HCT116 (cell line): ENCODE measurements around the gene SMPDL3B.

ENCODE experiments used
- CBX3 ChIP-seq: IDR thresholded peaks from 2 replicates; pipeline ENCODE4 v1.6.1; 2012; ENCODE audit warnings: low read depth
- ELF1 ChIP-seq: IDR thresholded peaks from 2 replicates; pipeline ENCODE4 v1.6.1; 2012; ENCODE audit warnings: low read depth, borderline replicate concordance
- EZH2 ChIP-seq: fragments of 200-600 bp; sonication (generic); IDR thresholded peaks from 2 replicates; pipeline ENCODE4 v1.6.1; 2017; ENCODE audit warnings: antibody characterized with exemption, mixed run types
- MAX ChIP-seq: IDR thresholded peaks from 2 replicates; pipeline ENCODE4 v1.6.1; 2012
- POLR2A ChIP-seq: IDR thresholded peaks from 2 replicates; pipeline ENCODE4 v1.7.0; 2011; ENCODE audit warnings: borderline replicate concordance; ENCODE audit not compliant: insufficient read depth, insufficient read length; ENCODE audit errors: extremely low read depth
- POLR2AphosphoS5 ChIP-seq: IDR thresholded peaks from 2 replicates; pipeline ENCODE4 v1.6.1; 2011; ENCODE audit warnings: mild to moderate bottlenecking, low read depth, low read length, moderate library complexity
- SIN3A ChIP-seq: IDR thresholded peaks from 2 replicates; pipeline ENCODE4 v1.6.1; 2012; ENCODE audit warnings: low read depth
- TCF7L2 ChIP-seq: IDR thresholded peaks from 2 replicates; pipeline ENCODE4 v1.7.0; 2011; ENCODE audit warnings: borderline replicate concordance, inconsistent platforms; ENCODE audit not compliant: insufficient read depth, insufficient read length; ENCODE audit errors: extremely low read depth
- YY1 ChIP-seq: IDR thresholded peaks from 2 replicates; pipeline ENCODE4 v1.6.1; 2011; ENCODE audit warnings: low read length, low read depth, moderate library complexity, mild to moderate bottlenecking; ENCODE audit not compliant: insufficient replicate concordance; ENCODE audit errors: extremely low read depth
- ZFX ChIP-seq: fragments of 450-650 bp; IDR thresholded peaks from 2 replicates; pipeline ENCODE4 v1.6.1; 2017
- ZNF274 ChIP-seq: fragments of 200-500 bp; sonication (Bioruptor generic); IDR thresholded peaks from 2 replicates; pipeline ENCODE4 v1.6.1; 2014; ENCODE audit warnings: mild to moderate bottlenecking, low read depth, low read length, inconsistent platforms
- TF ChIP-seq, protein P1 (sequence below), 3 experiments: fragments of 200-600 bp in 1 of 3; sonication (generic) in 1 of 3; IDR thresholded peaks in 2 of 3; conservative IDR thresholded peaks in 1 of 3; 2 replicates each; pipeline ENCODE4 v1.5.1; 2012 to 2017; ENCODE audit warnings: low read depth in 2 of 3, low read length in 2 of 3, antibody characterized with exemption in 1 of 3, borderline replicate concordance in 1 of 3, control low read depth in 1 of 3, mild to moderate bottlenecking in 1 of 3, mixed read lengths in 1 of 3, mixed run types in 1 of 3, moderate library complexity in 1 of 3; ENCODE audit not compliant: insufficient read depth in 1 of 3

- TF ChIP-seq, protein P1, sequence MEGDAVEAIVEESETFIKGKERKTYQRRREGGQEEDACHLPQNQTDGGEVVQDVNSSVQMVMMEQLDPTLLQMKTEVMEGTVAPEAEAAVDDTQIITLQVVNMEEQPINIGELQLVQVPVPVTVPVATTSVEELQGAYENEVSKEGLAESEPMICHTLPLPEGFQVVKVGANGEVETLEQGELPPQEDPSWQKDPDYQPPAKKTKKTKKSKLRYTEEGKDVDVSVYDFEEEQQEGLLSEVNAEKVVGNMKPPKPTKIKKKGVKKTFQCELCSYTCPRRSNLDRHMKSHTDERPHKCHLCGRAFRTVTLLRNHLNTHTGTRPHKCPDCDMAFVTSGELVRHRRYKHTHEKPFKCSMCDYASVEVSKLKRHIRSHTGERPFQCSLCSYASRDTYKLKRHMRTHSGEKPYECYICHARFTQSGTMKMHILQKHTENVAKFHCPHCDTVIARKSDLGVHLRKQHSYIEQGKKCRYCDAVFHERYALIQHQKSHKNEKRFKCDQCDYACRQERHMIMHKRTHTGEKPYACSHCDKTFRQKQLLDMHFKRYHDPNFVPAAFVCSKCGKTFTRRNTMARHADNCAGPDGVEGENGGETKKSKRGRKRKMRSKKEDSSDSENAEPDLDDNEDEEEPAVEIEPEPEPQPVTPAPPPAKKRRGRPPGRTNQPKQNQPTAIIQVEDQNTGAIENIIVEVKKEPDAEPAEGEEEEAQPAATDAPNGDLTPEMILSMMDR (IDR thresholded peaks at IDR 0.05 in 2 of 3, conservative IDR thresholded peaks at IDR 0.05 in 1 of 3; ENCODE audit: borderline replicate concordance in 1 of 3, insufficient read depth in 1 of 3, low read depth in 2 of 3, low read length in 2 of 3), result no peak
- TF ChIP-seq EZH2 (no peak), POLR2AphosphoS5 (peak; percentile 56; the same call in 1 of the 2 replicates), ZNF274 (no peak), TCF7L2 (no peak), POLR2A (no peak), ZFX (no peak), ELF1 (no peak), YY1 (no peak), SIN3A (no peak), CBX3 (peak; percentile 36; the same call in 1 of the 2 replicates), MAX (no peak)
These were observed 33.9 kb downstream of the SMPDL3B start for GRCh38 chr1:27968692-27969091.
